Measurements from ENCODE around the gene CAPN11.
"Not testable (repeated sequence)": the region's sequence is repeated elsewhere in the genome, so short reads cannot be mapped to it uniquely, and the experiment has no call there.

CAPN11 gene

DNA sequence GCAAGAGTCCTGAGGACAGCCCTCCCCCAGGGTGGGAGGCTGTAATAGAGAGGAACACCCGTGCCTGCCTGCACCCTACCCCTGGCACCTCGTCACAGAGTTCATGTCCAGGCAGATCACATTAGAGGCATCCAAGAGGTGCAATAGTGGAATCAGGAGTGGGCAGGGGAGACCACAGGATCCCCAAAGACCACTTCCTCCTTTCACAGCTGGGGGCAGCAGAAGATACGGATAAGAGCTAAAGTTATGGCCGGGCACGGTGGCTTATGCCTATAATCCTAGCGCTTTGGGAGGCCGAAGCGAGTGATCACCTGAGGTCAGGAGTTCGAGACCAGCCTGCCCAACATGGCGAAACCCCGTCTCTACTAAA, 1.5 kb upstream of the CAPN11 start:
- no peak for DNase-seq

DNA sequence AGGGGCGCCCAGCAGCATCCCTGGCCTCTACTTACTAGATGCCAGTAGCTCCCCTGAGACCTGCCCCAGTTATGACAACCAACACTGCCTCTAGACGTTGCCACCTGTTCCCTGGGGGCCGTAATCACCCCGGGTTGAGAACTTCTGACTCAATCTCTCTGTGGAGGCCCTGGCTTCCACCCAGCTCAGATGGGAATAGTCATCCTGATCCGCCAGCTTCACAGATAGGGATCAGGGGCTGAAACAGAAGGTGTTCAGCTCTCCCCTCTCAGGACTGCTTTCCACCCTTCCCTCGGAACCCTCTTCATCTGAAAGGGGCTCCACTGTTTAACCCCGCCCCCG, 3.3 kb downstream of the CAPN11 start:
- no peak for DNase-seq

GRCh38 chr6:44162876-44163625, 4.4 kb downstream of the CAPN11 start:
- DNase-seq = no peak

GRCh38 chr6:44166116-44166515, 7.5 kb downstream of the CAPN11 start:
- no peak for DNase-seq

DNA sequence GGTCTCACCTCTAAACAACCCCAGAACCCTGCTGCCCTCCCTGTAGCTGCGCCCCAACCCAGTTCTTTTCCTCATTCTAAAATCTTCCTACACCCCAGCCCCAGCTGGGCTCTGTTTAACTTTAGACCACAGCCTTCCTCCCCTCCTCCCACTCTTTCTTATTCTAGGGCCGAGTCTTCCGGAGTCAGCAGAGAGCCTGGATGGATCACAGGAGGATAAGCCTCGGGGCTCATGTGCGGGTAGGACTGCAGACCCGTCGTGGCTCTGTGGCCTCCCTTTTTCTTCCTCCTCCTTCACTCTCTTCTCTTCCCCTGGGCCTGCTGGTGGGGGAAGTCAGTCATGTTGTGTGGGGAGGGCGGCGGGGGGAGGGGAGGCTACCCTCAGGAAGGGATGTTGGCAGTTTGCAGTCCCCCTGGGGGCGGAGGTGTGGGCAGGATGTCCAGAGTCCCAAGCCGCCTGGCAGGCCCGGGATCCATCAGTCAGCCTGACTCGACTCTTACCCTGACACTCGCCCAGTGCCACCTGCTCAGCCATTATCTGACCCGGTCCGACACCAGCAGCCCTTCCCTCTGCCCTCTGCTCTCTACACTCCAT, 8.1 kb downstream of the CAPN11 start:
- no peak for DNase-seq

DNA sequence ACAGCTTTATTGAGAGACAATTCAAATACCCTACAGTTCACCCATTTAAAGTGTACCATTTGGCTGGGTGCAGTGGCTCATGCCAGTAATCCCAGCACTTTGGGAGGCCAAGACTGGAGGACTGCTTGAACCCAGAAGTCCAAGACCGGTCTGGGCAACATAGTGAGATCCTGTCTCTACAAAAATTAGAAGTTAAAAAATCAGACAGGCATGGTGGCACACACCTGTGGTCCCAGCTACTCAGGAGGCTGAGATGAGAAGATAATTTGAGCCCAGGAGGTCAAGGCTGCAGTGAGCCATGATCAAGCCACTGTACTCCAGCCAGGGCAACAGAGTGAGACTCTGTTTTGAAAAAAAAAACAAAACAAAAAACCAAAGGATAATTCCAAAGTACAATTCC, 8.9 kb downstream of the CAPN11 start:
- DNase-seq = no peak

GRCh38 chr6:44169154-44169553, 10.5 kb downstream of the CAPN11 start:
- DNase-seq = no peak

GRCh38 chr6:44169886-44170570, 11.4 kb downstream of the CAPN11 start:
- DNase-seq = no peak

DNA sequence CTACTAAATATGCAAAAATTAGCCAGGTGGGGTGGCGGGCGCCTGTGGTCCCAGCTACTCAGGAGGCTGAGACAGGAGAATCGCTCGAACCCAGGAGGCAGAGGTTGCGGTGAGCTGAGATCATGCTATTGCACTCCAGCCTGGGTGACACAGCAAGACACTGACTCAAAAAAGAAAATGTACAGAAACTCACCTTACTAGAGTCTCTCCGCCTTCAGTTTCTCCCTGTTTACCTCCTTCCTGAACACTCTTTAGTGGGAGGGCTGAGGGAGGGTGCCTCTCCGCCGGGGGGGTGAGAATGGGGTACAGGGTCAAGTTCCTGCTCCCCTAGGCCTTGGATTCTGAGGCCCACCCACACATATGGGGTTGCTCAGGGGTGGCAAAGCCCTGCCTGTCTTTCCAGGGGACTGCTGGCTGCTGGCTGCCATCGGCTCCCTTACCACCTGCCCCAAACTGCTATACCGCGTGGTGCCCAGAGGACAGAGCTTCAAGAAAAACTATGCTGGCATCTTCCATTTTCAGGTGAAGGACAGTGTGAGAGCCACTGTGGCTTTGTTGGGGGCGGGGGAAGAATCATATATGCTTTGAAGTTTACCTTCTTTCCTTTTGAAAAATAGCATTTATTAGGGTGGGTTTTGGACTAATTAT, 13.4 kb downstream of the CAPN11 start:
- DNase-seq = no peak

DNA sequence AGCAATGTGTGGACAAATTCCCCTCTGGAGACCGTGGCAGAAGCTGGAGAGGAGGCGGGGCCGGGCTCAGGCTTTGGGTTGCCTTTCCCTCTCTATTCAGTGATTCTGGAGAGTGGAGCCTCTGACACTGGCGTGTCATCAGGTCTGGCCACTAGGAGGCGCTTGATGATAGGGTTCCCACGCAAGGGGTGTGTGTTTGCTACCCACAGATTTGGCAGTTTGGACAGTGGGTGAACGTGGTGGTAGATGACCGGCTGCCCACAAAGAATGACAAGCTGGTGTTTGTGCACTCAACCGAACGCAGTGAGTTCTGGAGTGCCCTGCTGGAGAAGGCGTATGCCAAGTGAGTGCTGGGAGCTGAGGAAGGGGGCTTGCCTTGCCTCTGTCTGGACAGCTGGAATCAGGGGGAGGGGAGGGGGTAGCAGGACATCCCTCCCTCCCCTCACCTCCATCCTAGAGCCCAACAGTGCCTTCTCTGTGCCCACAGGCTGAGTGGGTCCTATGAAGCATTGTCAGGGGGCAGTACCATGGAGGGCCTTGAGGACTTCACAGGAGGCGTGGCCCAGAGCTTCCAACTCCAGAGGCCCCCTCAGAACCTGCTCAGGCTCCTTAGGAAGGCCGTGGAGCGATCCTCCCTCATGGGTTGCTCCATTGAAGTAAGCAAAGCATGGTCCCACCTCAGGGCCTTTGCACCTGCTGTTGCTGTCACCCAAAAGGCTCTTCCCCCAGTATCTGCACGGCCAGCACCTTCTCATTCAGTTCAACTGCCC, 14.3 kb downstream of the CAPN11 start:
- DNase-seq = peak; percentile 18

GRCh38 chr6:44176130-44176761, 17.6 kb downstream of the CAPN11 start:
- DNase-seq = no peak

DNA sequence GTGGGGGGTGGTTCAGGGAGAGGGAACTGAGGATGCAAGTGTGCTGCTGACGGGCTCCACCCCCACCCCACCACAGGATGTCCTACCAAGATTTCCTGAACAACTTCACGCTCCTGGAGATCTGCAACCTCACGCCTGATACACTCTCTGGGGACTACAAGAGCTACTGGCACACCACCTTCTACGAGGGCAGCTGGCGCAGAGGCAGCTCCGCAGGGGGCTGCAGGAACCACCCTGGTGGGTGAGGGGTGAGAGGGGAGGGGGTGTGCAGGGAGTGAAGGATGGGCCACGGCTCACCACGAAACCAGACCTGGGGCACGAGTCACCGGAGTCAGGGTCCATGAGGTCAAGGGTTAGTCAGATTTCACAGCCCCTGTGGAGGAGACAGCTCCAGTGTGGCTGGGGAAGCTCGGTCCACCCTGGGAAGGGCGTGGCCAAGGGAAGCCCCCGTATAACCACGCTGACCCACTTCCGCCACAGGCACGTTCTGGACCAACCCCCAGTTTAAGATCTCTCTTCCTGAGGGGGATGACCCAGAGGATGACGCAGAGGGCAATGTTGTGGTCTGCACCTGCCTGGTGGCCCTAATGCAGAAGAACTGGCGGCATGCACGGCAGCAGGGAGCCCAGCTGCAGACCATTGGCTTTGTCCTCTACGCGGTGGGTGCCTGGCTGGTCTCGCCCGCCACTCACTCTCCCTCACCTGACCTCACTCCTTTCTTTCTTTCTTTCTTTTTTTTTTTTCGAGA, 18.3 kb downstream of the CAPN11 start:
- DNase-seq = no peak

GRCh38 chr6:44177691-44178423, 19.2 kb downstream of the CAPN11 start:
- DNase-seq = no peak

DNA sequence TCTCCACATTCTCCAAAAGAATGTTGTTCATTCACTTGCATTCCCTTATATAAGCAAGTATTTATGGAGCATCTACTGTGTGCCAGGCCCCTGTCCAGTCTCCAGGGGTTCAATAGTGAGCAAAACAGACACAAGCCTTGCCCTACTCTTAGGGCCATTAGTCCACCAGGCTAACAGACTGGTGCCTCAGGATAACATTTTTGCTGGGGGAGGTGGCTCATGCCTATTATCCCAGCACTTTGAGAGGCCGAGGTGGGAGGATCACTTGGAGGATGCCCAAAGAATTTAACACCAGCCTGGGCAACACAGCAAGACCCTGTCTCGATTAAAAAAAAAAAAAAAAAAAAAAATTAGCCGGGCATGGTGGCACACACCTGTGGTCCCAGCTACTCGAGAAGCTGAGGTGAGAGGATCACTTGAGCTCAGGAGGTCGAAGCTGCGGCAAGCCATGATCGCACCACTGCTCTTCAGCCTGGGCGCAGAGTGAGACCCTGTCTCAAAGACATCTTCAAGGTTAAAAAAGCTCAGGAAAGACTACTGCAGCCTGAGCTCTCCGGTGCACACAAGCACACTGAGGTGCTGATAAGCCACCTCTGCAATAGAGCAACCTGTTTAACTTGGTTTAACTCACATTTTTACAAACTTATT, 19.9 kb downstream of the CAPN11 start:
- no peak for DNase-seq

DNA sequence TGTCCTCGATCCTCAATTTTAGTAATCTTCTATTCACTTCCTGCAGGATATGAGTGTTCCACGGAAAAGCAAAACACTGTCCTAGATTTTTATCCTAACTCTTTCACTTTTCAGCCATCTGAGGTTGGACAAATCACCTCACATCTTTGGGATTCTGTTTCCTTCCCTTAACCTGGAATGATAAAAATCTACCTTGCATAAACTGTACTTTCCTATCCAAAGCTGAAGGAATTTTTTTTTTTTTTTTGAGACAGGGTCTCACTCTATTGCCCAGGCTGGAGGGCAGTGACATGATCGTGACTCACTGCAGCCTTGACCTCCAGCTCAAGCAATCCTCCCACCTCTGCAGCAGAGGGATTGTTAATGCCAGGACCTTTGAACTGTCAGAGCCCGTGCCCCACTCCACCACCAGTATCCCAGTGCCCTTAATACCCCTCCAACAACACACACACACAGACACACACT, 20.5 kb downstream of the CAPN11 start:
- DNase-seq = no peak

DNA sequence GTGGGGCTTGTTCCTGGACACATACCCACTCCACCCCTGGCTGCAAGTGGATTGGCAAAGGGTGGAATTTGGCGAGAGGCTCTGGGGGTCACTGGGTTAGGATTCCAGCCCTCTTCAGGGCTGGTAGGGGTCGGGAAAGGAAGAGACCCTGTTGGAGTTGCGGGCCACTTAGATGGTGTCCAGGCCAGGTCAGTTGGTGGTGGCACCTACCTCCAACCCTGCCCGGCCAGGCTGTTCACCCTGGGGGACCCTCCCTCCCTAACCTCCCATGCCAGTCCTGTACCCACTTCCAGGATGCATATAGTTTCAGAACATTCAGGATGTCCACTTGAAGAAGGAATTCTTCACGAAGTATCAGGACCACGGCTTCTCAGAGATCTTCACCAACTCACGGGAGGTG, 21.0 kb downstream of the CAPN11 start:
- no peak for DNase-seq

GRCh38 chr6:44180406-44180805, 21.8 kb downstream of the CAPN11 start:
- DNase-seq = no peak

- no peak for DNase-seq
These were observed 22.3 kb downstream of the CAPN11 start for GRCh38 chr6:44180886-44181285.

GRCh38 chr6:44181784-44182183, 23.2 kb downstream of the CAPN11 start:
- not testable (repeated sequence) for DNase-seq

GRCh38 chr6:44182911-44183390, 24.3 kb downstream of the CAPN11 start:
- DNase-seq = no peak

All from DMS 273 treated with DMSO at 0.1 percent for 48 hours (cell line).